HG02678 (cell line): ENCODE data around the gene RNF157.

ENCODE experiments used
- ATAC-seq: cut with Tn5 transposase; IDR thresholded peaks from one replicate; pipeline ENCODE4 v1.9.1; 2021; ENCODE audit warnings: mild to moderate bottlenecking, moderate library complexity; ENCODE audit not compliant: unreplicated experiment

Gene RNF157

GRCh38 chr17:76102944-76103273 lies 137.4 kb downstream of the RNF157 start:
- ATAC-seq: no peak

GRCh38 chr17:76097716-76098295 lies 142.5 kb downstream of the RNF157 start:
- no peak for ATAC-seq

GRCh38 chr17:76095943-76096342 lies 144.3 kb downstream of the RNF157 start:
- ATAC-seq: no peak

GRCh38 chr17:76094046-76094445 lies 146.2 kb downstream of the RNF157 start:
- ATAC-seq: no peak

- no peak for ATAC-seq
These were observed 147.5 kb downstream of the RNF157 start for GRCh38 chr17:76092526-76093413.
